Measurements from ENCODE around the gene TANGO2.

Gene TANGO2

DNA sequence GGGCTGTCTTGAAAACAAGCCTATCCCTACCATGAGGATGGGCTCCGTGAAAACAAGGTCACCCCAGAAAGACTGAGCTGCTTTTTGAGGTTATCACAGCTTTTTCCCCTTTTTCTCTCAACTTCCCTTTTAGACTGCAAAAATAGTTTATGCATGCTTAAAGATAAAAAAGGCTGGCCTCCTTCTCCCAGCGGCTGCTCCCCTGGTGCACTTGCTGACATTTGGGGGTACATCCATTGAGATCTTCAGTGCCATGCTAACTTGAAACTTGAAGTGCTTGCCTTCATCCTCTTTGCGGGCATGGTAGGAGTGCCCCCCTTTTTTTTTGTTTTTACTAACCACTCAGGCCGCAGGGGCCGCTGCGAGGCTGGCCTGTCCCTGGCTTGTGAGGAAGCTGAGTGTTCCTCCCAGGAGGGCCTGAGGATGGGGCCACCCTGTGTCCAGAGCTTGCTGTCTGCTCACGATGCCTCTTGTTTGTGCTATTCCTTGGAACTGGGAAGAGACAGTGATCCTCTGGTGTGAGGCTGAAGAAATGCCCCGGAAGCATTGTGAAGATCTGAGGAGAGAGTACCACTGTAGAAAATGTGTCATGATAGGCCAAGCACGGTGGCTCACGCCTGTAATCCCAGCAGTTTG lies 2.2 kb downstream of the TANGO2 start:
- TF ChIP-seq, protein P1, sequence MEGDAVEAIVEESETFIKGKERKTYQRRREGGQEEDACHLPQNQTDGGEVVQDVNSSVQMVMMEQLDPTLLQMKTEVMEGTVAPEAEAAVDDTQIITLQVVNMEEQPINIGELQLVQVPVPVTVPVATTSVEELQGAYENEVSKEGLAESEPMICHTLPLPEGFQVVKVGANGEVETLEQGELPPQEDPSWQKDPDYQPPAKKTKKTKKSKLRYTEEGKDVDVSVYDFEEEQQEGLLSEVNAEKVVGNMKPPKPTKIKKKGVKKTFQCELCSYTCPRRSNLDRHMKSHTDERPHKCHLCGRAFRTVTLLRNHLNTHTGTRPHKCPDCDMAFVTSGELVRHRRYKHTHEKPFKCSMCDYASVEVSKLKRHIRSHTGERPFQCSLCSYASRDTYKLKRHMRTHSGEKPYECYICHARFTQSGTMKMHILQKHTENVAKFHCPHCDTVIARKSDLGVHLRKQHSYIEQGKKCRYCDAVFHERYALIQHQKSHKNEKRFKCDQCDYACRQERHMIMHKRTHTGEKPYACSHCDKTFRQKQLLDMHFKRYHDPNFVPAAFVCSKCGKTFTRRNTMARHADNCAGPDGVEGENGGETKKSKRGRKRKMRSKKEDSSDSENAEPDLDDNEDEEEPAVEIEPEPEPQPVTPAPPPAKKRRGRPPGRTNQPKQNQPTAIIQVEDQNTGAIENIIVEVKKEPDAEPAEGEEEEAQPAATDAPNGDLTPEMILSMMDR (IDR thresholded peaks at IDR 0.05; ENCODE audit: control insufficient read depth, insufficient read depth, low read depth, low read length, missing control alignments): no peak
- H3K4me3 ChIP-seq (ENCODE audit: control insufficient read depth, low read depth, low read length): no peak overlapping the region
- DNase-seq (ENCODE audit: low read depth): no peak

- TF ChIP-seq, protein P1 (IDR thresholded peaks at IDR 0.05; ENCODE audit: control insufficient read depth, insufficient read depth, low read depth, low read length, missing control alignments): no peak
- no peak overlapping the region for H3K4me3 ChIP-seq (ENCODE audit: control insufficient read depth, low read depth, low read length)
- no peak for DNase-seq (ENCODE audit: low read depth)
Observed at GRCh38 chr22:20024225-20024624, 3.3 kb downstream of the TANGO2 start.

- no peak overlapping the region for H3K4me3 ChIP-seq (ENCODE audit: control insufficient read depth, low read depth, low read length)
- DNase-seq (ENCODE audit: low read depth): no peak
- TF ChIP-seq, protein P1 (IDR thresholded peaks at IDR 0.05; ENCODE audit: control insufficient read depth, insufficient read depth, low read depth, low read length, missing control alignments): no peak
Observed at GRCh38 chr22:20024650-20025397, 3.9 kb downstream of the TANGO2 start.

- no peak for DNase-seq (ENCODE audit: low read depth)
- TF ChIP-seq, protein P1 (IDR thresholded peaks at IDR 0.05; ENCODE audit: control insufficient read depth, insufficient read depth, low read depth, low read length, missing control alignments): no peak
- no peak overlapping the region for H3K4me3 ChIP-seq (ENCODE audit: control insufficient read depth, low read depth, low read length)
Observed at GRCh38 chr22:20025401-20026203, 4.7 kb downstream of the TANGO2 start.

- no peak for DNase-seq (ENCODE audit: low read depth)
- H3K4me3 ChIP-seq (ENCODE audit: control insufficient read depth, low read depth, low read length): no peak overlapping the region
- TF ChIP-seq, protein P1 (IDR thresholded peaks at IDR 0.05; ENCODE audit: control insufficient read depth, insufficient read depth, low read depth, low read length, missing control alignments): no peak
Observed at GRCh38 chr22:20026204-20026908, 5.4 kb downstream of the TANGO2 start.

GRCh38 chr22:20026996-20027601 lies 6.2 kb downstream of the TANGO2 start:
- no peak for DNase-seq (ENCODE audit: low read depth)
- H3K4me3 ChIP-seq (ENCODE audit: control insufficient read depth, low read depth, low read length): no peak overlapping the region
- TF ChIP-seq, protein P1 (IDR thresholded peaks at IDR 0.05; ENCODE audit: control insufficient read depth, insufficient read depth, low read depth, low read length, missing control alignments): no peak
